GM12864 (cell line): ENCODE measurements around the gene C11orf24.
A peak's percentile ranks its signal among the peaks of the same experiment; 100 is the strongest.

ENCODE experiments used
- DNase-seq: peaks from one replicate; pipeline ENCODE4 v3.0.0-alpha.2; 2011; ENCODE audit warnings: low read depth
- H3K4me3 ChIP-seq: 2 replicates; pipeline ENCODE4 v1.5.1; 2011; ENCODE audit warnings: mild to moderate bottlenecking, low read depth, low read length, control low read depth
- TF ChIP-seq, protein P1 (sequence below): IDR thresholded peaks from 2 replicates; pipeline ENCODE4 v1.5.1; 2011; ENCODE audit warnings: low read depth, mild to moderate bottlenecking, moderate library complexity, low read length, control low read depth, inconsistent platforms; ENCODE audit errors: missing control alignments

C11orf24 gene

DNA sequence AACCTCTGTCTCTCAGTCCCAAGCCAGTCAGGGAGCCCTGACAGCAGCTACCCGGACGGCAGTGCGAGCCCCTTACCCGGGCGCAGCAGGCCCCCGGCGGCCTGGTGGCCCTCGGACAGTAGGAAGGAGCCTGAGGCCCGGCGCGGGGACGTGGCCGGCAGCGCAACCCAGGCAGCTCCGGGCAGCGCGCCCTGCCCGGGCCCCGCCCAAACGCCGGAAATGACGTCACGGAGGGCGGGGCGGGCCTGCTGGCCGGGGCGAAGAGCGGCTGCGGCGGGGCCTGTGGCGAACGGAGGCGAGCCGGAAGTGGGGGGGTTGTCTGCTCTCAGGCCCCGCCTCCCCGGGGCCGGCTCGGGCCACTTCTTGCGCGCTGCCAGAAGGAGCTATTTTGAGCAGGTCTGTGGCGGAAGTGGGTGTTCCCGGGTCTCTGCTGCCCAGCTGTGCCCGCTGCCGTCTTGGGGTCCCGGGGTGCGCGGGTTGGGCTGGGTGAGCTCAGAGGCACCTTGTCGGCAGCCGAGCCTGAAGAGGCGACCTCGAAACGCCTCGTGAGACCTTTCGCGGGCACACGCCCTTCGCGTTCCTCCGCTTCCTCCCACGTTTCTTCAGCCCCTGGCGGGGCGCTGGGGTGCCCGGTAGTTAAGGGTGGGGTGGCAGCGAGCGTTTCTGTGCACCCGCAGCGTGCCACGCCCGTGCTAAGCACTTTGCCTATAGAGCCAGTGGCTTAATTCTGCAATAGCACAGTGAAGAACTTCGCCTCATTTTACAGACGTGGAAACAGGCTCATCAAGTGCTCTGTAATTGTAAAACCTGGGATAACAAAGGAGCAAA, at the start of gene C11orf24:
TSS of gene C11orf24 (minus strand) at position 193 of the 828 bp plus-strand sequence. CDS start 8,206 bp downstream, outside the sequence.
- peak; percentile 85 for DNase-seq
- TF ChIP-seq, protein P1, sequence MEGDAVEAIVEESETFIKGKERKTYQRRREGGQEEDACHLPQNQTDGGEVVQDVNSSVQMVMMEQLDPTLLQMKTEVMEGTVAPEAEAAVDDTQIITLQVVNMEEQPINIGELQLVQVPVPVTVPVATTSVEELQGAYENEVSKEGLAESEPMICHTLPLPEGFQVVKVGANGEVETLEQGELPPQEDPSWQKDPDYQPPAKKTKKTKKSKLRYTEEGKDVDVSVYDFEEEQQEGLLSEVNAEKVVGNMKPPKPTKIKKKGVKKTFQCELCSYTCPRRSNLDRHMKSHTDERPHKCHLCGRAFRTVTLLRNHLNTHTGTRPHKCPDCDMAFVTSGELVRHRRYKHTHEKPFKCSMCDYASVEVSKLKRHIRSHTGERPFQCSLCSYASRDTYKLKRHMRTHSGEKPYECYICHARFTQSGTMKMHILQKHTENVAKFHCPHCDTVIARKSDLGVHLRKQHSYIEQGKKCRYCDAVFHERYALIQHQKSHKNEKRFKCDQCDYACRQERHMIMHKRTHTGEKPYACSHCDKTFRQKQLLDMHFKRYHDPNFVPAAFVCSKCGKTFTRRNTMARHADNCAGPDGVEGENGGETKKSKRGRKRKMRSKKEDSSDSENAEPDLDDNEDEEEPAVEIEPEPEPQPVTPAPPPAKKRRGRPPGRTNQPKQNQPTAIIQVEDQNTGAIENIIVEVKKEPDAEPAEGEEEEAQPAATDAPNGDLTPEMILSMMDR = no peak
- H3K4me3 ChIP-seq = peak within 1 kb of the TSS; percentile 97

DNA sequence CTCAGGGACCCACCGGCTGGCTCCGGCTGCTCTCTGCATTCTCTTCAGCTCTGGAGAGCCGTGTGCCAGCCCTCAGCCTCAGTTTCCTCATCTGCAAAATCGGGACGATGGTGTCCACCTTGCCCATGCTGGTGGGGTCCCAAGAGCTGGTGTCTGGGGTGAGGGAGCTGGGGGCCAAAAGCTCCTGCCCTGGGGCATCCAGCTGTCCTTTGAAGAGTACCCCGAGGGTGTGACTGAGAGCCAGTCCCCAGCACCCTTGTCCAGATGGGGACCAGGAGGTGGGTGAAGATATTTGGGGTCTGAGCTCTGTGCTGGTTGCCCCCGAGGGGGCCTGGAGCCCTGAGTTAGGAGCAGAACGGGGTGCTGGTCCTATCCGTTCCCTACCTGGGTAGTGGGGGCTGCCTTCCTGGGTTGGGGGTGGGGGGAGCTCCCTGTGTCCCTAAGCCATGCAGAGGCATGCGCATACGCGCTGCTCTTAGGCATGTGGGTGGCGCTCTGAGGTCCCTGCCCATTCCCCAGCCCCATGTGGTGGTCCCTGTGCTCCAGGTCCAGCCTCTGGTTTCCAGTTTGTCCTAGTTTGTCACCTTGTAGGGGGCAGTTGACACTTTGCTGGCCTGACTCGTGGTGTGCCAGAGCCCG, 45.5 kb upstream of the C11orf24 start:
- TF ChIP-seq, protein P1 = no peak
- no peak overlapping the region for H3K4me3 ChIP-seq
- no peak for DNase-seq

DNA sequence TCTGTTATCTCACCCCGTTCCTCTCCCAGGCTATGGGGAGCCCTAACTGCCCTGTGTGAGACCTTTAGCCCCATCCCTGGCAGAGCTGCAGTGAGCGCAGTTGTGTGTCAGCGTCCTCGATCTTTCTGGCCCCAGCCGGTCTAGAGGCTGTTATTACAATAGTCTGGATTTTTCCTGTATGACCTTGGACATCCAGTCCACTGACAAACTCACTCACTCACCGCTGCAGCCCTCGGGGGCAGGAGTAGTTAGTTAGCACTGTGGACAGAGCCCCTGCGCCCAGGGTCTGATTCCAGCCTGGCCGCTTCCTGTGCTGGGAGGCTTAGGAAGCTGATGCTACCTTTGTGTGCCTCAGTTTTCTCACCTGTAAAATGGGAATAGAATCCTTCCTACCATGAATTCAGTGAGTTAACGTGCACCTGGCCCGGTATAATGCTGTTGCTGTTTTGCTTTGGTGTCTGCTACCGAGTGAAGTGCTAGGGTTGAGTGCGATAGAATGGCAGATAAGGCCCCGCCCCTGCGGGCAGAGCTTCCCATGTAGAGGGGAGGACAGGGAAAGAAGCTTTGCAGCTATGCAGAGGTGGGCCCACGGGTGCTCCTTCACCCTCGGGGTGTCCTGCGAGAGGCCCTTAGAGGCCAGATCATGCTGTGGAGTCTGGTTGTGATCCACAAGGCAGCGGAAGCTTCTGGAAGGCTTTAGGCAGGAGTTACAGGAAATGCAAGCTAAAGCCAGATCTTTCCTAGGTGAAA, 43.6 kb upstream of the C11orf24 start:
- no peak overlapping the region for H3K4me3 ChIP-seq
- DNase-seq = no peak

DNA sequence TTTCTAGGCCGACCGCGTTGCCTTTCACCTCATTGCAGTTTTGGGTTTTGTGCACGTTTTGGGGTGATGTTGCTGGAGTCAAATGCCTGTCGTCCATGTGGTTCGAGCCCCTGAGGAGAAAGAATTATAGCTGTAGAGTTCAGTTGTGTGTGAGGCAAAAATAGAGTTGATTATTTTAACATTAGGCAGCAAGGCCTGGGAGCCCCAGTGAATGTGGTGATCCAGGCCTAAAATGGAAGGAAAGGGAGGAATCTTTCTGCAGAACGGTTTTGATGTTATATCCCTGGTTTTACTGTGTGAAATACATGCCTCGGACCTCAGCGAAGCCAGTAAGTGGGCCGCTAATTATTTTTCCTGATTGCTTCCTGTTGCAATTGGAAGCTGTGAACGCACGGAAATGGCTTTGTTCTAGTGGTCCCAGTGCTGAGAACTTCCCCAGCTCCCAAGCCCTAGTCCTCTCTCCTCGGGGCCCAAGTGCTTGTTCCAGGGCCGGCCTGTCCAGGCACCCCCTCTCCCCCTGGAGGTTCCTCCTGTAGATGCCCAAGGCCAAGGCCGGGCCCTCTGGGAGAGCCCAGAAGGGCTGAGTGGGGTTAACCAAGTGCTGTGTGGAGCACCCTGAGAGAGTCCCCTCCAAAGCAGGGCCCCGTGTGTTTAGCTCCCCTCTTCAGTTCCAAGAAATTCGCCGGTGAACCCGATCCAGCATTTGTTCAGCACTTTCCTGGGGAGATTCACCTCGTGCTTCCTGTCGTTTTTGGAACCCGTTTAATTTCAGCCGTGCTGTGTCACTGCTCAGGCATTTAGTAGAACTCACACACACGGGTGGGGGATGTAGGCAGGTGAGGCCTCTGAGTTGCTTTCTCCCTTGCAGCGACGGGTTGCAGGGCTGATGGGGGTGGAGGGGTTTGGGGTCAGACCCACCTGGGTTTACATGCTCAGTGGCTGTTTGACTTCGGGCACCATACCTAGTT, 42.7 kb upstream of the C11orf24 start:
- TF ChIP-seq, protein P1 = no peak
- no peak for DNase-seq
- H3K4me3 ChIP-seq = peak overlapping the region; percentile 75; the same call in 1 of the 2 replicates

More for the DNA sequence above, 43.6 kb upstream of the C11orf24 start:
- TF ChIP-seq, protein P1 = no peak

DNA sequence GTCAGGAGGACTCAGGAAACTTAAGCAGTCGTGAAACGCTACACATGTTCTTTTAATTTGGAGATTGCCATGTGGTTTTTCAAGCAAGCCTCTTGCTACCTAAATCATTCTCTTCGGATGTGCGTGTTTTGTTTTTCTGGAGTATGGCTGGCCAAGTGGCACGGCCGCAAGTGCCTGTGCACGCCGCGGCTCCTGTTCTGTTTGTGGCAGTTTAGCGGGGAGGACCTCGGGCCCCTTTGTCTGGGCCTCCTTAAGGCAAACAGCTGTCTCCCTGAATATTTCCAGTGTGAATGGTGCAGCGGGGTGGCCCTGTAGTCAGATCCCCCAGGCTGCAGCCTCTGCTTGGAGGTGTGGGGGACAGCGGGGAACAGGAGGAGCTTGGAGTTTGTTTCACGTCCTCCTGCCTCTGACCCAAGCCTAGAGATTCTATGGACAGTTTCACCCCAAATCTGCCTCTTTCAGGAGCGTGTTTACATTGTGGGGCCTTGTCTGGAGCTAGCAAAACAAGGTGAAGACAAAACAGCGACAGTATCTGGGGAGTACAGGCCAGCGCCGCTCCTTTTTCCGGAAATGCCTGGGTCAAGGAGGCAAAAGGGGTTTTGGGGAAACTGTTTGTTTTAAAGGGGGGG, 41.9 kb upstream of the C11orf24 start:
- TF ChIP-seq, protein P1 = no peak
- DNase-seq = no peak
- H3K4me3 ChIP-seq = peak overlapping the region; percentile 75
